Measurements from ENCODE around the gene IL37.

DNA sequence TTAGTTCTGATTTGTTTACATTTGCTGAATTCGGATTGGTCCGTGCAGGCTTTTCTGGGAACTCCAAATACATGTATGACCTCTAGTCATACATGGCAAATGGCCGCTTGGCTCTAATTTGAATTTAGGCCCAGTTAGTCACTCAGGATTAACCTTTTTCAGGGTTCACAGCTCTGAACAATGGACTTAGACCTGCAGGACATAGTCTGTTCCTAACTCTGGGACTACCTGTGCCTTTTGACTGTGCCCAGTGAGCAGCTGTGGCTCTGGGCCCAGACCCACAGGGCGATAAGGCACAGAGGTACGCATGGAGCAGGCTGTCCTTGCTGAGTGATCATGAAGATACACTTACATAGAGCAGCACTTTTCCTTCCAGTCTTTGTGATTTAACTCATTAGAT, 28.5 kb downstream of the IL37 start:
- TF ChIP-seq, protein P1, sequence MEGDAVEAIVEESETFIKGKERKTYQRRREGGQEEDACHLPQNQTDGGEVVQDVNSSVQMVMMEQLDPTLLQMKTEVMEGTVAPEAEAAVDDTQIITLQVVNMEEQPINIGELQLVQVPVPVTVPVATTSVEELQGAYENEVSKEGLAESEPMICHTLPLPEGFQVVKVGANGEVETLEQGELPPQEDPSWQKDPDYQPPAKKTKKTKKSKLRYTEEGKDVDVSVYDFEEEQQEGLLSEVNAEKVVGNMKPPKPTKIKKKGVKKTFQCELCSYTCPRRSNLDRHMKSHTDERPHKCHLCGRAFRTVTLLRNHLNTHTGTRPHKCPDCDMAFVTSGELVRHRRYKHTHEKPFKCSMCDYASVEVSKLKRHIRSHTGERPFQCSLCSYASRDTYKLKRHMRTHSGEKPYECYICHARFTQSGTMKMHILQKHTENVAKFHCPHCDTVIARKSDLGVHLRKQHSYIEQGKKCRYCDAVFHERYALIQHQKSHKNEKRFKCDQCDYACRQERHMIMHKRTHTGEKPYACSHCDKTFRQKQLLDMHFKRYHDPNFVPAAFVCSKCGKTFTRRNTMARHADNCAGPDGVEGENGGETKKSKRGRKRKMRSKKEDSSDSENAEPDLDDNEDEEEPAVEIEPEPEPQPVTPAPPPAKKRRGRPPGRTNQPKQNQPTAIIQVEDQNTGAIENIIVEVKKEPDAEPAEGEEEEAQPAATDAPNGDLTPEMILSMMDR (tag by site-specific recombination; IDR thresholded peaks at IDR 0.05), result no peak
- TF ChIP-seq SP3 (tag by site-specific recombination; IDR thresholded peaks at IDR 0.05), result no peak
- TF ChIP-seq, protein P2, sequence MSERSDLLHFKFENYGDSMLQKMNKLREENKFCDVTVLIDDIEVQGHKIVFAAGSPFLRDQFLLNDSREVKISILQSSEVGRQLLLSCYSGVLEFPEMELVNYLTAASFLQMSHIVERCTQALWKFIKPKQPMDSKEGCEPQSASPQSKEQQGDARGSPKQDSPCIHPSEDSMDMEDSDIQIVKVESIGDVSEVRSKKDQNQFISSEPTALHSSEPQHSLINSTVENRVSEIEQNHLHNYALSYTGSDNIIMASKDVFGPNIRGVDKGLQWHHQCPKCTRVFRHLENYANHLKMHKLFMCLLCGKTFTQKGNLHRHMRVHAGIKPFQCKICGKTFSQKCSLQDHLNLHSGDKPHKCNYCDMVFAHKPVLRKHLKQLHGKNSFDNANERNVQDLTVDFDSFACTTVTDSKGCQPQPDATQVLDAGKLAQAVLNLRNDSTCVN (tag by site-specific recombination; optimal IDR thresholded peaks at IDR 0.05), result no peak
- TF ChIP-seq, protein P3, sequence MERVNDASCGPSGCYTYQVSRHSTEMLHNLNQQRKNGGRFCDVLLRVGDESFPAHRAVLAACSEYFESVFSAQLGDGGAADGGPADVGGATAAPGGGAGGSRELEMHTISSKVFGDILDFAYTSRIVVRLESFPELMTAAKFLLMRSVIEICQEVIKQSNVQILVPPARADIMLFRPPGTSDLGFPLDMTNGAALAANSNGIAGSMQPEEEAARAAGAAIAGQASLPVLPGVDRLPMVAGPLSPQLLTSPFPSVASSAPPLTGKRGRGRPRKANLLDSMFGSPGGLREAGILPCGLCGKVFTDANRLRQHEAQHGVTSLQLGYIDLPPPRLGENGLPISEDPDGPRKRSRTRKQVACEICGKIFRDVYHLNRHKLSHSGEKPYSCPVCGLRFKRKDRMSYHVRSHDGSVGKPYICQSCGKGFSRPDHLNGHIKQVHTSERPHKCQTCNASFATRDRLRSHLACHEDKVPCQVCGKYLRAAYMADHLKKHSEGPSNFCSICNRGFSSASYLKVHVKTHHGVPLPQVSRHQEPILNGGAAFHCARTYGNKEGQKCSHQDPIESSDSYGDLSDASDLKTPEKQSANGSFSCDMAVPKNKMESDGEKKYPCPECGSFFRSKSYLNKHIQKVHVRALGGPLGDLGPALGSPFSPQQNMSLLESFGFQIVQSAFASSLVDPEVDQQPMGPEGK (tag by site-specific recombination; IDR thresholded peaks at IDR 0.05), result no peak
- TF ChIP-seq, protein P4, sequence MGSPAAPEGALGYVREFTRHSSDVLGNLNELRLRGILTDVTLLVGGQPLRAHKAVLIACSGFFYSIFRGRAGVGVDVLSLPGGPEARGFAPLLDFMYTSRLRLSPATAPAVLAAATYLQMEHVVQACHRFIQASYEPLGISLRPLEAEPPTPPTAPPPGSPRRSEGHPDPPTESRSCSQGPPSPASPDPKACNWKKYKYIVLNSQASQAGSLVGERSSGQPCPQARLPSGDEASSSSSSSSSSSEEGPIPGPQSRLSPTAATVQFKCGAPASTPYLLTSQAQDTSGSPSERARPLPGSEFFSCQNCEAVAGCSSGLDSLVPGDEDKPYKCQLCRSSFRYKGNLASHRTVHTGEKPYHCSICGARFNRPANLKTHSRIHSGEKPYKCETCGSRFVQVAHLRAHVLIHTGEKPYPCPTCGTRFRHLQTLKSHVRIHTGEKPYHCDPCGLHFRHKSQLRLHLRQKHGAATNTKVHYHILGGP (tag by site-specific recombination; IDR thresholded peaks at IDR 0.05), result no peak
- no peak for TF ChIP-seq ZNF140 (tag by site-specific recombination; IDR thresholded peaks at IDR 0.05)
- TF ChIP-seq SCRT1 (tag by site-specific recombination; IDR thresholded peaks at IDR 0.05; ENCODE audit: borderline replicate concordance), result no peak
- no peak for TF ChIP-seq ZNF274 (IDR thresholded peaks at IDR 0.05; ENCODE audit: low read length)
- no peak for TF ChIP-seq ZNF274 (tag by site-specific recombination; IDR thresholded peaks at IDR 0.05; ENCODE audit: borderline replicate concordance)
- TF ChIP-seq, protein P5, sequence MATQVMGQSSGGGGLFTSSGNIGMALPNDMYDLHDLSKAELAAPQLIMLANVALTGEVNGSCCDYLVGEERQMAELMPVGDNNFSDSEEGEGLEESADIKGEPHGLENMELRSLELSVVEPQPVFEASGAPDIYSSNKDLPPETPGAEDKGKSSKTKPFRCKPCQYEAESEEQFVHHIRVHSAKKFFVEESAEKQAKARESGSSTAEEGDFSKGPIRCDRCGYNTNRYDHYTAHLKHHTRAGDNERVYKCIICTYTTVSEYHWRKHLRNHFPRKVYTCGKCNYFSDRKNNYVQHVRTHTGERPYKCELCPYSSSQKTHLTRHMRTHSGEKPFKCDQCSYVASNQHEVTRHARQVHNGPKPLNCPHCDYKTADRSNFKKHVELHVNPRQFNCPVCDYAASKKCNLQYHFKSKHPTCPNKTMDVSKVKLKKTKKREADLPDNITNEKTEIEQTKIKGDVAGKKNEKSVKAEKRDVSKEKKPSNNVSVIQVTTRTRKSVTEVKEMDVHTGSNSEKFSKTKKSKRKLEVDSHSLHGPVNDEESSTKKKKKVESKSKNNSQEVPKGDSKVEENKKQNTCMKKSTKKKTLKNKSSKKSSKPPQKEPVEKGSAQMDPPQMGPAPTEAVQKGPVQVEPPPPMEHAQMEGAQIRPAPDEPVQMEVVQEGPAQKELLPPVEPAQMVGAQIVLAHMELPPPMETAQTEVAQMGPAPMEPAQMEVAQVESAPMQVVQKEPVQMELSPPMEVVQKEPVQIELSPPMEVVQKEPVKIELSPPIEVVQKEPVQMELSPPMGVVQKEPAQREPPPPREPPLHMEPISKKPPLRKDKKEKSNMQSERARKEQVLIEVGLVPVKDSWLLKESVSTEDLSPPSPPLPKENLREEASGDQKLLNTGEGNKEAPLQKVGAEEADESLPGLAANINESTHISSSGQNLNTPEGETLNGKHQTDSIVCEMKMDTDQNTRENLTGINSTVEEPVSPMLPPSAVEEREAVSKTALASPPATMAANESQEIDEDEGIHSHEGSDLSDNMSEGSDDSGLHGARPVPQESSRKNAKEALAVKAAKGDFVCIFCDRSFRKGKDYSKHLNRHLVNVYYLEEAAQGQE (tag by site-specific recombination; IDR thresholded peaks at IDR 0.05), result no peak
- no peak for TF ChIP-seq ZNF677 (tag by site-specific recombination; IDR thresholded peaks at IDR 0.05)
- no peak for TF ChIP-seq ZNF624 (tag by site-specific recombination; IDR thresholded peaks at IDR 0.05)
- TF ChIP-seq ZNF48 (tag by site-specific recombination; IDR thresholded peaks at IDR 0.05), result no peak
- TF ChIP-seq, protein P6, sequence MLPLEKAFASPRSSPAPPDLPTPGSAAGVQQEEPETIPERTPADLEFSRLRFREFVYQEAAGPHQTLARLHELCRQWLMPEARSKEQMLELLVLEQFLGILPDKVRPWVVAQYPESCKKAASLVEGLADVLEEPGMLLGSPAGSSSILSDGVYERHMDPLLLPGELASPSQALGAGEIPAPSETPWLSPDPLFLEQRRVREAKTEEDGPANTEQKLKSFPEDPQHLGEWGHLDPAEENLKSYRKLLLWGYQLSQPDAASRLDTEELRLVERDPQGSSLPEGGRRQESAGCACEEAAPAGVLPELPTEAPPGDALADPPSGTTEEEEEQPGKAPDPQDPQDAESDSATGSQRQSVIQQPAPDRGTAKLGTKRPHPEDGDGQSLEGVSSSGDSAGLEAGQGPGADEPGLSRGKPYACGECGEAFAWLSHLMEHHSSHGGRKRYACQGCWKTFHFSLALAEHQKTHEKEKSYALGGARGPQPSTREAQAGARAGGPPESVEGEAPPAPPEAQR (tag by site-specific recombination; IDR thresholded peaks at IDR 0.05), result no peak
